HUES48 (cell line): Measurements from ENCODE around the gene FOXI2.

Experiments
- H3K27ac ChIP-seq: one replicate; pipeline ENCODE4 v1.7.0; 2013; ENCODE audit warnings: low read depth, low read length, inconsistent platforms
- H3K27me3 ChIP-seq: 2 replicates; pipeline ENCODE4 v1.6.1; 2013; ENCODE audit warnings: mild to moderate bottlenecking, low read length; ENCODE audit not compliant: control insufficient read depth, insufficient read depth
- H3K36me3 ChIP-seq: 2 replicates; pipeline ENCODE4 v1.6.1; 2013; ENCODE audit warnings: low read length; ENCODE audit not compliant: control insufficient read depth, insufficient read depth
- H3K4me1 ChIP-seq: 2 replicates; pipeline ENCODE4 v1.6.1; 2013; ENCODE audit warnings: mild to moderate bottlenecking, low read length; ENCODE audit not compliant: control insufficient read depth, insufficient read depth
- H3K4me3 ChIP-seq: 2 replicates; pipeline ENCODE4 v1.5.1; 2013; ENCODE audit warnings: mild to moderate bottlenecking, low read depth, low read length
- H3K9ac ChIP-seq: 2 replicates; pipeline ENCODE4 v1.6.1; 2013; ENCODE audit warnings: mild to moderate bottlenecking, low read depth, low read length, moderate library complexity
- H3K9me3 ChIP-seq: 2 replicates; pipeline ENCODE4 v1.6.1; 2013; ENCODE audit warnings: low read length; ENCODE audit not compliant: control insufficient read depth, insufficient read depth

FOXI2 gene

GRCh38 chr10:127736915-127737562, at the start of gene FOXI2:
FOXI2 (plus strand) TSS chr10:127737185; CDS start chr10:127737274, 89 bp downstream.
- peaks cover 76% of the 10 kb centered on the region for H3K27me3 ChIP-seq
- H3K36me3 ChIP-seq, result no peaks in the 10 kb centered on the region
- H3K4me3 ChIP-seq, result peak within 1 kb of the TSS; percentile 60
- H3K4me1 ChIP-seq, result peaks cover 19% of the 10 kb centered on the region
- no peak within 1 kb of the TSS for H3K9ac ChIP-seq
- H3K27ac ChIP-seq, result no peak within 1 kb of the TSS
- no peaks in the 10 kb centered on the region for H3K9me3 ChIP-seq

- no peak overlapping the region for H3K9ac ChIP-seq
- H3K4me1 ChIP-seq, result no peaks in the 10 kb centered on the region
- H3K4me3 ChIP-seq, result no peak overlapping the region
- H3K9me3 ChIP-seq, result no peaks in the 10 kb centered on the region
- H3K27ac ChIP-seq, result no peak overlapping the region
- H3K27me3 ChIP-seq, result no peaks in the 10 kb centered on the region
- no peaks in the 10 kb centered on the region for H3K36me3 ChIP-seq
Observed at GRCh38 chr10:127687548-127687947, 49.4 kb upstream of the FOXI2 start.

- Histone ChIP-seq H3K9ac (no peak overlapping the region), H3K27ac (no peak overlapping the region), H3K9me3 (no peaks in the 10 kb centered on the region), H3K36me3 (no peaks in the 10 kb centered on the region), H3K4me1 (peaks cover 6% of the 10 kb centered on the region; the same call in 1 of the 2 replicates), H3K4me3 (no peak overlapping the region), H3K27me3 (no peaks in the 10 kb centered on the region)
Observed at GRCh38 chr10:127690176-127690835, 46.7 kb upstream of the FOXI2 start.

- H3K4me3 ChIP-seq, result no peak overlapping the region
- H3K27ac ChIP-seq, result no peak overlapping the region
- H3K36me3 ChIP-seq, result no peaks in the 10 kb centered on the region
- no peak overlapping the region for H3K9ac ChIP-seq
- H3K4me1 ChIP-seq, result peaks cover 17% of the 10 kb centered on the region
- no peaks in the 10 kb centered on the region for H3K27me3 ChIP-seq
- no peaks in the 10 kb centered on the region for H3K9me3 ChIP-seq
Observed at GRCh38 chr10:127694580-127695193, 42.3 kb upstream of the FOXI2 start.

GRCh38 chr10:127695431-127695830, 41.6 kb upstream of the FOXI2 start:
- H3K27ac ChIP-seq, result peak overlapping the region; percentile 7
- no peak overlapping the region; the same call in 1 of the 2 replicates for H3K4me3 ChIP-seq
- H3K9me3 ChIP-seq, result no peaks in the 10 kb centered on the region
- H3K27me3 ChIP-seq, result no peaks in the 10 kb centered on the region
- H3K9ac ChIP-seq, result no peak overlapping the region
- peaks cover 17% of the 10 kb centered on the region for H3K4me1 ChIP-seq
- no peaks in the 10 kb centered on the region for H3K36me3 ChIP-seq

GRCh38 chr10:127698886-127699285, 38.1 kb upstream of the FOXI2 start:
- Histone ChIP-seq H3K4me3 (no peak overlapping the region), H3K27ac (no peak overlapping the region), H3K4me1 (peaks cover 17% of the 10 kb centered on the region), H3K27me3 (no peaks in the 10 kb centered on the region), H3K9me3 (no peaks in the 10 kb centered on the region), H3K36me3 (no peaks in the 10 kb centered on the region), H3K9ac (no peak overlapping the region)

GRCh38 chr10:127699311-127699710, 37.7 kb upstream of the FOXI2 start:
- Histone ChIP-seq H3K27me3 (no peaks in the 10 kb centered on the region), H3K9ac (no peak overlapping the region), H3K4me1 (peaks cover 17% of the 10 kb centered on the region), H3K4me3 (no peak overlapping the region), H3K9me3 (no peaks in the 10 kb centered on the region), H3K27ac (no peak overlapping the region), H3K36me3 (no peaks in the 10 kb centered on the region)

- Histone ChIP-seq H3K27ac (no peak overlapping the region), H3K36me3 (no peaks in the 10 kb centered on the region), H3K4me1 (no peaks in the 10 kb centered on the region), H3K9me3 (no peaks in the 10 kb centered on the region), H3K4me3 (no peak overlapping the region), H3K27me3 (no peaks in the 10 kb centered on the region), H3K9ac (no peak overlapping the region)
Observed at GRCh38 chr10:127702271-127702670, 34.7 kb upstream of the FOXI2 start.

- Histone ChIP-seq H3K9ac (no peak overlapping the region), H3K36me3 (no peaks in the 10 kb centered on the region), H3K4me1 (no peaks in the 10 kb centered on the region), H3K27me3 (no peaks in the 10 kb centered on the region), H3K9me3 (no peaks in the 10 kb centered on the region), H3K4me3 (no peak overlapping the region), H3K27ac (no peak overlapping the region)
Observed at GRCh38 chr10:127715249-127715648, 21.7 kb upstream of the FOXI2 start.

GRCh38 chr10:127715782-127716378, 21.1 kb upstream of the FOXI2 start:
- Histone ChIP-seq H3K36me3 (no peaks in the 10 kb centered on the region), H3K27me3 (no peaks in the 10 kb centered on the region), H3K9me3 (no peaks in the 10 kb centered on the region), H3K4me3 (no peak overlapping the region), H3K4me1 (no peaks in the 10 kb centered on the region), H3K9ac (no peak overlapping the region), H3K27ac (no peak overlapping the region)

GRCh38 chr10:127720142-127720541, 16.8 kb upstream of the FOXI2 start:
- Histone ChIP-seq H3K9ac (no peak overlapping the region), H3K27ac (no peak overlapping the region), H3K9me3 (no peaks in the 10 kb centered on the region), H3K27me3 (no peaks in the 10 kb centered on the region), H3K4me1 (no peaks in the 10 kb centered on the region), H3K36me3 (no peaks in the 10 kb centered on the region), H3K4me3 (no peak overlapping the region)
